Activated gamma-delta T cell treated with anti-CD3 and anti-CD28 coated beads, Interleukin-2, amount 50 U/mL, for 16 hours (primary cell): ENCODE data around the gene PFN1.
A peak's percentile ranks its signal among the peaks of the same experiment; 100 is the strongest.
"Not testable (repeated sequence)": the region's sequence is repeated elsewhere in the genome, so short reads cannot be mapped to it uniquely, and the experiment has no call there.

Experiments
- DNase-seq: peaks from one replicate; pipeline ENCODE4 v3.0.0-alpha.2; 2020; ENCODE audit warnings: low read depth

Gene PFN1

DNA sequence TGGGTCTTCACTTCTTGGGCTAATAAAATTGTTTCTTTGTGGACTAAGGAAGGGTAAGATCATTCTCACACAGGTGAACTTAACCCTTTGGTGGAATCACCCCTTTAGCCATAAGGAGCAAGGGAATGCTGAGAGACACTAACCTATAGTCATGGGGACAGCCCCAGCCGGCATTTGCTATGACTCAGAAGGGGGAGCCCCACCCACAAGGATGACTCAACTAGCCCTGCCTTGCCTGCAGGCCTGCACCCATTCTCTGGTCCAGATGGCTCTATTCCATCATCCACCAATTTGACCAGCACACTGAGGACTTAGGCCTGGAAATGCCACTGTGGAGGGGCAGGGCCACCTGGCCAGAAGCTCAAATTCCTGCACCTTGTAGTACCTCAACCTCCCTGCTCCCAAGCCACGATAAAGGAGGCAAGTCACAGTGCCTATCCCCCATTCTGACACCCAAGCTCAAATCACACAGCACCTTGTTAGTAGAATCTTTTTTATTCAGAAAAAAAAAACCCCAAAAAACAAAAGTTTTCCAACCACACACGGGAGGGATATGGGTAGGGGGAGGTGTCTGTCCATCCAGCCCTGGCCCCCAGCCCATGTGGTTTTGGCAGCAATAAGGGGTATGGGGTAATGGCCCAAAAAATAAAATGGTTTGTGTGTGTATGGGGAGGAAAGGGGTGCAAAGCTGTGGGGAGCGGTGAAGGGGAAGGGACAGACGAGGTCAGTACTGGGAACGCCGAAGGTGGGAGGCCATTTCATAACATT lies 3.0 kb downstream of the PFN1 start:
- DNase-seq = peak; percentile 76

DNA sequence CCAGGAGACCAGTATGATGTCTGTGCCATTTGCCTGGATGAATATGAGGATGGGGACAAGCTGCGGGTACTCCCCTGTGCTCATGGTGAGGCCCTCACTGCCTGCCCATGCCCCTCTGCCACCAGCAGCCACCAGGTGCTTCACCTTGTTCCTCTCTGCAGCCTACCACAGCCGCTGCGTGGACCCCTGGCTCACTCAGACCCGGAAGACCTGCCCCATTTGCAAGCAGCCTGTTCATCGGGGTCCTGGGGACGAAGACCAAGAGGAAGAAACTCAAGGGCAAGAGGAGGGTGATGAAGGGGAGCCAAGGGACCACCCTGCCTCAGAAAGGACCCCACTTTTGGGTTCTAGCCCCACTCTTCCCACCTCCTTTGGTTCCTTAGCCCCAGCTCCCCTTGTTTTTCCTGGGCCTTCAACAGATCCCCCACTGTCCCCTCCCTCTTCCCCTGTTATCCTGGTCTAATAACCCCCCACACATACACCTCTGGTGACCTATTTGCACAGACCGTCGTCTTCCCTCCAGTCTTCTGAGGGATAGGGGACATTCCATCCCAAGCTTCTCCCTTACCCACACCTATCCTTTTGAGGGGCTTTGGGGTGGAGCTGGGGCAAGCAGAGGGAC lies 3.7 kb downstream of the PFN1 start:
- DNase-seq = no peak

DNA sequence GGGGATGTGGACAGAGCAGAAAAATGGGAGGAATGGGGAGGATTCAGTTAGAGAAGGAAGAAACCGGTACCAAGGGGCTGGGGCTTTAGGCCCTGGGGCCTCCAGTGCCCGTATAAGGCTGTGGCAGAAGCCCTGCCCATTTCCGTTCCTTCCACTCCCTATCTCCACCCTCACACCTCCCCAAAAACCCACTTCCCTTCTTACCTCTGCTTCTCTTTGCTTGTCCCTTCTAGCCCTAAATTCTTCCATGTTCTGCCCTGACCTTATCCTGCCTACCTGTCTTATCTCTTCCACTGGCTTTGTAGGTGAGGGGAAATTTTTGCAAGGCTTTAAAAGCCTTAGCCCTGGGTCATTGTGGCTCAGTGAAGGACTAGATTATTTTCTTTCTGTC lies 4.2 kb downstream of the PFN1 start:
- DNase-seq = peak; percentile 41

DNA sequence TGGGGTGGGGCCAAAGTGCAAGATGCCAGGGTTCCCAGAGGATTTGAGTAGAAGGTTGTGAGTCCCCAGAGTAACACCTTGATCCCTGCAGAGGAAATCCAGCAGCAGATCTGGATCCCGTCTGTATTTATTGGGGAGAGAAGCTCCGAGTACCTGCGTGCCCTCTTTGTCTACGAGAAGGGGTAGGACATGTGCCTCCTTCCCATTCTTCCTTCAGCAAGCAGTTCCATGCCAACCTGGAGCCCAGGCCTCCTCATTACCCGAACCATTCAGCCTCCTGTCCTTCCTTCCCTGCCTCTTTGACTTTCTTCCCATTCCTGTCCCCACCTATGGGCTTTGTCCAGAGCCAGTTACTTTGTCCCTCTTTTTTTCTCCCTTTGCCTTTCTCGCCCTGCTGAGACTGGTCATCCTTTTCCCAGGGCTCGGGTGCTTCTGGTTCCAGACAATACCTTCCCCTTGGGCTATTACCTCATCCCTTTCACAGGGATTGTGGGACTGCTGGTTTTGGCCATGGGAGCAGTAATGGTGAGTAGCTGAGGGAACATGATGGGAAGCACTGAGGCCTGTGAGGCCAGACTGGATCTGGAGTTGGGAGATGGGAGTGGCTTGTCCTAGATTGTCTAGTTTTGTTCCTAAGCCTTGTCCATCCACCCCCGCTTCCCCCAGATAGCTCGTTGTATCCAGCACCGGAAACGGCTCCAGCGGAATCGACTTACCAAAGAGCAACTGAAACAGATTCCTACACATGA lies 5.4 kb downstream of the PFN1 start:
- no peak for DNase-seq

DNA sequence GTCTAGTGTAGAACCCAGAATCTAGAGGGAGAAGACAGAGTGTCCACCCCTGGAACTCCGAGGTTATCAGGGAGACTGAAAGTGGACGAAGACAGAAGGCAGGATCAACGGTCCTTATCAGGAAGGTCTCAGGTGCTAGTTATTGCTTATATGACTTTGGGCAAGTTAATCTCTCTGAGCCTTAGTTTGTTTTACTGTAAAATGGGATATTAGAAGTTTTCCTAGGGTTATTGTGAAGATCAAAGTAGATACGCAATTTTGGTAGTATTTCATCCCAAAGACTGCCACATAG lies 7.1 kb downstream of the PFN1 start:
- DNase-seq = no peak

DNA sequence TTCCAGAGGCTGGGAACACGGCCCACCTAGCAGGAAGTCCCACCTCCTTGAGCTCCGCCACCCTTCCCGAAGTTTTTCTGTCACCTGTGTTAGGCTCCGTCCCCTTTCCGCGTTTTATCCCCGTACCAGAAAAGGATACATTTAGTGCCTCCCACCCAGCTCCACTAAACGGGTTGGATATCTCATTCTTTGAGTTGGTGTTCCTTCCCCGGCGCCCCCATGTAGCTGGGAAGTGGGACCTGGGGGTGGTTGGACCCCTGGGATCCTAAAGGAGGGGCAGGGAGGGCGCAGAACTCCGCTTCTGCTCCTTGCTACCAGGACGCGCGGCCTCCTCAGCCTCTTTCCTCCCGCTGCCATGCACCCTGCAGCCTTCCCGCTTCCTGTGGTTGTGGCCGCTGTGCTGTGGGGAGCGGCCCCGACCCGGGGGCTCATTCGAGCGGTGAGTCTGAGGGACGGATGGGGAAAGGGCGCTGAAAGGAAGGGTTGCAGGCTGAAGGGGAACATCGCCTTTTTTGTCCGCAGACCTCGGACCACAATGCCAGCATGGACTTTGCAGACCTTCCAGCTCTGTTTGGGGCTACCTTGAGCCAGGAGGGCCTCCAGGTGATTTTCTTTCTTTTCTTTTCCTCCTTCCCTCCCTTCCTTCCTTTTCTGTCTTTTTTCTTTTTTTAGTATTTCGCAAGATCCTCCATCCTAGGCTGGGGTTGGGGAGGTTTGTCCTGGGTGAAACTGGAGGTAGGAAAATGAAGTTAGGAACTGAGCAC lies 7.6 kb downstream of the PFN1 start:
- peak; percentile 12 for DNase-seq

DNA sequence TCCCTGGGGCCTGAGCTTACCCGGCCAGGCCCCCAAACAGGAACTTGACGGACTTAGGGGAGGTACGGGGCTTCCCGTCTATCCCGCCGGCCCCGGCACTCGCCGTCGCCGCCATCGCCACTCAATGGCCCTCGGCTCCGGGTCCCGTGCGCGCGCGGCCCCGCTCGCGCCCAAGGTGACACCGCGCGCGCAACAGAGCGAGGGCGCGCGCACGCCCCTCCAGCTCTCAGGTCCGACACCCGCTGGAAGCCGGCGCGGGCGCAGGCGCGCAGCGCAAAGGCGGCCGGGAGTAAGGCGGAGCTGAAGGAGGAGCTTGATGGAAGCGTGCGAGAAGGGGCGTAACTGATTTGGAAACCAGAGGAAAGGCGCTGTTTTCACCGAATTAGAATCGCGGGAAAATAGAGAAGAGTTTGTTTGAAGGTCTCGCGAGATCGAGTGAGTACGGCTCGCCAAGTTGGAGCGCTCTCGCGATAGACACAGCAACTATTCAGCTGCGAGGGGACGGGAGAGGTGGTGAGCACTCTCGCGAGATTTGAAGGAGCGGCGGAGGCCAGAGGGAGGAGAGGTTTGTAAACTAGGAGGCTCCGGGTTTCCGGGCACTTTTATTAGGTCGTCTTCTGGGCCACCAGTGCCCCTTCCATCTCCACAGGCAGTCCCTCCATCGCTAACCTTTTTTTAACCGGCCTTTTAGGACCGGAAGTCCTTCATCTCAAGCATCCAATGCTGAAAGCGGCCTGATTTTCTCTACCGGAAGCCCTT lies 8.4 kb downstream of the PFN1 start, which contains the start of the genes RNF167 and SLC25A11:
RNF167 (plus strand) TSS at position 473 of the 759 bp plus-strand sequence. CDS start 642 bp downstream, outside the sequence.
SLC25A11 (minus strand) TSS at position 251 of the 759 bp plus-strand sequence; CDS start at position 115, 136 bp downstream.
- peak; percentile 91 for DNase-seq

DNA sequence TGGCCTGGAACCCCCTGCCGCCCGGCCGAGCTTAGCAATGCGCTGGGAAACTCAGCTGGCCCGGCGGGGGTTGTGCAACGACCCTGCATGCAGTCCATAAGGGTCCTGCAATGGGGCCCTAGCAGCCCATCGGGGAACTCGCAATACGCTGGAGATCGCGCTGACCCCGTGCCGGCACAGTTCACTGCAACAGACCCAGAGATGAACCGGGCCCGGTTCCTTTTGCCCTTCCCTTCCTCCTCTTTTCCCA lies 8.9 kb downstream of the PFN1 start:
- peak; percentile 9 for DNase-seq

DNA sequence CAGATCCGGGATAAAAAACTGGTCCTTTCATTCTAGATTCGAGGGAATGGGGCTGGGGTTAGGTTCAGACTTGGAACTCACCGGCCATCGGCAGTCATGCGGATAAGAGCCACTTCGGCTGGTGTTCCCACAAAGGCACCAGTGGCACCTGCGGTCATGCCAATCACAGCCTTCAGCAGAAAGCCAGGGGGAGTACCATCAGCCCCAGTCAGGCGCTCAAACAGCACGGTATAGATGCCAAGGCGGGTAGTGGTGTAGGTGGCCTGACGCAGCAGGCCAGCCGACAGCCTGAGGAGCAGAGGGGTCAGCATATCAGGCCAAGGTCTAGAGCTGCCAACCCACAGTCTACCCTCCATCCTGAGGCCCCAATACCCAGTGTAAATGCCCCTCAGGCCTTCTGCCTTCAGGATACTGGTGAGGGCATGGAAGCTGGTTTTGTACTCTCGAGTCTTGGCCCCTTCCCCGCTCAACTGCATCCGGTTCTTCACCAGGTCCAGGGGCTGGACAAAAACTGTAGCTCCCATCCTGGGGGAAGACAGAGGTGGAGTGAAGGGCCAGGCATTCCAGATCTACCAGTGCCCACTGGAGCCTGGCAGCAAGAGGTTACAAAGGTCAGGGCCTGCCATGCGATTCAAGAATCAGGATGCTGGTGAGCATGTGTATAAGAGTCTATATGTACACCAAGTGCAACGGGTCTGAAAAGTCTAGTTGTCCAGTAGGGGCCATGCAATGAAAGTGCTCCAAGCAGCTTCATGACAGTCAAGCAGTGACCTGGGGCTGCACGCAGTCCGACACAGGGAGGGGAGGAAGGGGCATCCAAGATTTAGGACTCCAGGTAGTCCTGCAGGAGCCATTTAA lies 9.4 kb downstream of the PFN1 start:
- no peak for DNase-seq

DNA sequence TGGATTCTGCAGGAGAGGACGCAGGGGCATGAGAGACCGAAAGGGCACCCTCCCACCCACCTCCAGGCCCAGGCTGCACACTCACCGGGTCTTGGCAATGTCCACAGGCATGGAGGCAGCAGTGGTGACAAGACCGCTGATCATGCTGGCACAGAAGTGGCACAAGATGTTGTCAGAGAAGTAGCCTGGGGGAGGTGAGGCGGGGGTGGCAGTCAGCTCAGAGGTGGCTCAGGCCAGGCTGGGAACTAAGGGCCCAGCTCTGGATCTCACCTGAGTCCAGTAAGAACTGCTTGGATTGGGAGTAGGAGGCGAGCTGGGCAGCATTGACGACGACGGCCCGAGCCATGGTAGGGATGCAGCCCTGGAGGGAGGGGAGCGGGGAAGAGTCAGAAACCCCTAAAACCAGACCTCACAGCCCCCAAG lies 10.2 kb downstream of the PFN1 start:
- DNase-seq = no peak

DNA sequence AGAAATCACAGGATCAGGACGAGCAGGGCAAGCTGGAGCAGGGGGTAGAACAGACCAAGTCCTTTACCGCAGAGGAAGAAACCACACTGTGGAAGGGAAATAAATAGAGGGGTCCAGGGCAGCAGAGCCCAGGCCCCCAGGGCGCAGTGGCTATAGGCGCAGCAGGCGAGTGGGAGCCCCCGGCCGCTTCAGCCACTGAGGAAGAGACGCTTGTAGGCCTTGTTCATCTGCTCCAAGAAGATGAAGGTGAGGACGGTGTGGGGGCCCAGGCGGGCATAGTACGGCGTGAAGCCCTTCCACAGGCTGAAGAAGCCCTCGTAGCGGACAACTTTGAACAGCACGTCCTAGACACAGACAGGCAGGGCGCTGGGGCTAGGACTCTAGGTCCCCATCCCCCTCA lies 10.8 kb downstream of the PFN1 start:
- DNase-seq = no peak

DNA sequence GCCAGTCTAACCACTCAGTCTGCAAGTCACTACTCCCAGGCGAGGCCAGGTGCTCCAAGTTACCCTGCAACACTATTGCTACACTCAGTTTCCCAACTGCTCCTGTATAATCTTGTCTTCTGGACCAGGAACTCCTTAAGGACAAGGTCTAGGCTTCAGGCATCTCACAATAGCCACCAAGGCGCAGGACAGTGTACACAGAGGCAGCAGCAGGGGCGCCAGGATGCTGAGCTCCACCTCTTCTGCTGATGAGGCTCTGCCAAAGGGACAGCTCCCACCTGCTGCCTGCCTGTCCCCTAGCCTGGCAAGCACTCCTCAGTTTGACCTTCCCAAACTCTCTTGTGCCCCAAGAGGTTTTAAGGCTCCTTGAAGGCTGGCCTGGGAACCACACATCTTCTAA lies 11.9 kb downstream of the PFN1 start:
- no peak for DNase-seq

DNA sequence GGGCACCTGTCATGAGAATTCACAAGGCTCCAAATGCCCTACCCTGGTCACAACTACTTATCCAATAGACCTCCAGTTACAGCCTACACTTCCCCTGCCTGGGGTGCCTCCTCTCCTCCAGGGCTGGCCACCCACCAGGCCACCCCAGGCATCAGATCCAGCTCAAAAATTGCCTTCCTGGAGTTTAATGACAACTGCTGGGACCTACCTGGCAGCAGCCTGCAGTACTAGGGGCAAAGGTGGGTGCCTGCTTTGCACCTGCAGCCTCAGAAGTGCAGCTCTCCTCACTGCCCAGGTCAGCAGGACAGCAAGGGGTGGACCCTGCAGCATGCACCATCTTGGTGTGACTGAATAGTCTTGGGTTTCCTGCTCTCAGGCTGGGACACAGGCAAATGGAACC lies 12.7 kb downstream of the PFN1 start:
- DNase-seq = no peak

DNA sequence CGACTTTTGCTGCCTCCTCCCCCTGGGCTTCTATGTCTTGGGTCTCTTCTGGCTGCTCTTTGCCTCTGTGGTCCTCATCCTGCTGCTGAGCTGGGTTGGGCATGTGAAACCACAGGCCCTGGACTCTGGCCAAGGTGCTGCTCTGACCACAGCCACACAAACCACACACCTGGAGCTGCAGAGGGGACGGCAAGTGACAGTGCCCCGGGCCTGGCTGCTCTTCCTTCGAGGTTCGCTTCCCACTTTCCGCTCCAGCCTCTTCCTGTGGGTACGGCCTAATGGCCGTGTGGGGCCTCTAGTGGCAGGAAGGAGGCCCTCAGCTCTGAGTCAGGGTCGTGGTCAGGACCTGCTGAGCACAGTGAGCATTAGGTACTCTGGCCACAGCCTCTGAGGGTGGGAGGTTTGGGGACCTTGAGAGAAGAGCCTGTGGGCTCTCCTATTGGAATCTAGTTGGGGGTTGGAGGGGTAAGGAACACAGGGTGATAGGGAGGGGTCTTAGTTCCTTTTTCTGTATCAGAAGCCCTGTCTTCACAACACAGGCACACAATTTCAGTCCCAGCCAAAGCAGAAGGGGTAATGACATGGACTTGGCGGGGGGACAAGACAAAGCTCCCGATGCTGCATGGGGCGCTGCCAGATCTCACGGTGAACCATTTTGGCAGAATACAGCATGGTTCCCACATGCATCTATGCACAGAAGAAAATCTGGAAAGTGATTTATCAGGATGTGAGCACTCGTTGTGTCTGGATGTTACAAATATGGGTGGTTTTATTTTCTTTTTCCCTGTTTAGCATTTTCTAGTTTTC lies 14.0 kb downstream of the PFN1 start:
- no peak for DNase-seq

DNA sequence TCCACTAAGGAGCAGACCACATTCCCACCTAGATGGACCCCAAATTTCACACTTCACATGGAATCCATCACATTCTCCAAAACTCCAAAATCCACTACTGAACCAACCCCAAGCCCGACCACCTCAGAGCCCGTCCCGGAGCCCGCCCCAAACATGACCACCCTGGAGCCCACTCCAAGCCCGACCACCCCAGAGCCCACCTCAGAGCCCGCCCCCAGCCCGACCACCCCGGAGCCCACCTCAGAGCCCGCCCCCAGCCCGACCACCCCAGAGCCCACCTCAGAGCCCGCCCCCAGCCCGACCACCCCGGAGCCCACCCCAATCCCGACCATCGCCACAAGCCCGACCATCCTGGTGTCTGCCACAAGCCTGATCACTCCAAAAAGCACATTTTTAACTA lies 14.7 kb downstream of the PFN1 start:
- no peak for DNase-seq

DNA sequence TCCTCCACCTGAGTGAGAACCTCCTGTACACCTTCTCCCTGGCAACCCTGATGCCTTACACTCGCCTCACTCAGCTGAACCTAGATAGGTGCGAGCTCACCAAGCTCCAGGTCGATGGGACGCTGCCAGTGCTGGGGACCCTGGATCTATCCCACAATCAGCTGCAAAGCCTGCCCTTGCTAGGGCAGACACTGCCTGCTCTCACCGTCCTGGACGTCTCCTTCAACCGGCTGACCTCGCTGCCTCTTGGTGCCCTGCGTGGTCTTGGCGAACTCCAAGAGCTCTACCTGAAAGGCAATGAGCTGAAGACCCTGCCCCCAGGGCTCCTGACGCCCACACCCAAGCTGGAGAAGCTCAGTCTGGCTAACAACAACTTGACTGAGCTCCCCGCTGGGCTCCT lies 15.6 kb downstream of the PFN1 start:
- DNase-seq = no peak

DNA sequence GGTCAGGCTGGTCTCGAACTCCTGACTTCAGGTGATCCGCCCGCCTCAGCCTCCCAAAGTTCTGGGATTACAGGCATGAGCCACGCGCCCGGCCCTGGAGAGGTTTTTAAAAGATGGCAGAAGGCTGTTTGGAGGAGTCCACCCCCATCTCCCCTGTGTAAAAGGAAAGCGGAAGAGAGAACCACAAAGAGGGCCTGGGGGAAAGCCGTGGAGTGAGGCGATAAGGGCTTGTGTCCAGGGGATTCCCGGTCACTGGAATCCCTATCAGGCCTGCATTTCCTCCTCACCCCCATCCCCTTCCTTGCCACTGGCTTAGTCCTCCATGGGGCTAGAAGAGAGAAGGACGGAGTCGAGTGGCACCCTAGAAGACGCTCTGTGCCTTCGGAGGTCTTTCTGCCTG lies 16.4 kb downstream of the PFN1 start, which contains the start of gene GP1BA:
GP1BA (plus strand) TSS at position 315 of the 400 bp plus-strand sequence. CDS start 328 bp downstream, outside the sequence.
- DNase-seq = no peak

DNA sequence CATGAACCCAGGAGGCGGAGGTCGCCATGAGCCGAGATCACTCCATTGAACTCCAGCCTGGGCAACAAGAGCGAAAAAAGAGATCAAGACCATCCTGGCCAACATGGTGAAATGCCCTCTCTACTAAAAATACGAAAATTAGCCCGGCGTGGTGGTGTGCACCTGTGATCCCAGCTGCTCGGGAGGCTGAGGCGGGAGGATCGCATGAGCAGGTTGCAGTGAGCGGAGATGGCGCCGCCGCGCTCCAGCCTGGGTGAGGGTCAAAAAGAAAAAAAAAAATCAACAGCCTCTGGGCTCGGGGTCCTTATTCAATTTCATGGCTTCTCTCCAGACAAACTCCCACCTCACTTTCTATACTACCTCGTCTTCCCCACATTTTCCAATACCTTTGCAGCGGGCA lies 19.4 kb downstream of the PFN1 start:
- no peak for DNase-seq

DNA sequence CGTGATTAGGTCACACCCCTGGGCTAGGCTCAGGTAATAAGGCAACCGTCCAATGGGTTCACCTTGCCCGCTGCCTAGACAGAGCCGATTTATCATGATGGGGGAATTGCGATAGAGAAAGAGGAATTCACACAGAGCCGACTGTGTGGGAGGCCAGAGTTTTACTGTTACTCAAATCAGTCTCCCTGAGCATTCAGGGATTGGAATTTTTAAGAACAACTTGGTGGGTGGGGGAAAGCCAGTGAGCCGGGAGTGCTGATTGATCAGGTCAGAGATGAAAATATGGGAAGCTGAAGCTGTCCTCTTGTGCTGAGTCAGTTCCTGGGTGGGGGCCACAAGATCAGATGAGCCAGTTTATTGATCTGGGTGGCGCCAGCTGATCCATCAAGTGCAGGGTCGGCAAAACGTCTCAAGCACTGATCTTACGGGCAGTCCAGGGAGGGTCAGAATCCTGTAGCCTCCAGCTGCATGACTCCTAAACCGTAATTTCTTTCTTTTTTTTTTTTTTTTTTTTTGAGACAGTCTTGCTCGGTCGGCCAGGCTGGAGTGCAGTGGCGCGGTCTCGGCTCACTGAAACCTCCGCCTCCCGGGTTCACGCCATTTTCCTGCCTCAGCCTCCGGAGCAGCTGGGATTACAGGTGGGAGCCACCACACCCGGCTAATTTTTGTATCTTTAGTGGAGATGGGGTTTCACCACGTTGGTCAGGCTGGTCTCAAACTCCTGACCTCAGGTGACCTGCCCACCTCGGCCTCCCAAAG lies 21.6 kb downstream of the PFN1 start:
- not testable (repeated sequence) for DNase-seq
